ENCODE data around the gene KCNIP3.
"Not testable (repeated sequence)": the region's sequence is repeated elsewhere in the genome, so short reads cannot be mapped to it uniquely, and the experiment has no call there.

The KCNIP3 gene

GRCh38 chr2:95353055-95353575, 56.0 kb downstream of the KCNIP3 start:
- TF ChIP-seq CTCF (IDR thresholded peaks at IDR 0.05; ENCODE audit: low read depth, low read length): no peak
- no peak overlapping the region for H3K4me3 ChIP-seq (ENCODE audit: low read depth, low read length)

- no peak for TF ChIP-seq CTCF (IDR thresholded peaks at IDR 0.05; ENCODE audit: low read depth, low read length)
- no peak overlapping the region for H3K4me3 ChIP-seq (ENCODE audit: low read depth, low read length)
These were observed 56.7 kb downstream of the KCNIP3 start for GRCh38 chr2:95353613-95354468.

GRCh38 chr2:95354469-95354901, 57.3 kb downstream of the KCNIP3 start:
- no peak overlapping the region for H3K4me3 ChIP-seq (ENCODE audit: low read depth, low read length)
- no peak for TF ChIP-seq CTCF (IDR thresholded peaks at IDR 0.05; ENCODE audit: low read depth, low read length)

GRCh38 chr2:95354925-95355324, 57.8 kb downstream of the KCNIP3 start:
- no peak overlapping the region for H3K4me3 ChIP-seq (ENCODE audit: low read depth, low read length)
- TF ChIP-seq CTCF (IDR thresholded peaks at IDR 0.05; ENCODE audit: low read depth, low read length): no peak

GRCh38 chr2:95355486-95355885, 58.3 kb downstream of the KCNIP3 start:
- H3K4me3 ChIP-seq (ENCODE audit: low read depth, low read length): not testable (repeated sequence)

GRCh38 chr2:95356821-95357700, 59.9 kb downstream of the KCNIP3 start:
- TF ChIP-seq CTCF (IDR thresholded peaks at IDR 0.05; ENCODE audit: low read depth, low read length): no peak
- H3K4me3 ChIP-seq (ENCODE audit: low read depth, low read length): no peak overlapping the region

- TF ChIP-seq CTCF (IDR thresholded peaks at IDR 0.05; ENCODE audit: low read depth, low read length): no peak
- no peak overlapping the region for H3K4me3 ChIP-seq (ENCODE audit: low read depth, low read length)
These were observed 60.7 kb downstream of the KCNIP3 start for GRCh38 chr2:95357717-95358280.

Data from WI38 (cell line).